ENCODE data around the gene SH3RF1.

SH3RF1 gene

DNA sequence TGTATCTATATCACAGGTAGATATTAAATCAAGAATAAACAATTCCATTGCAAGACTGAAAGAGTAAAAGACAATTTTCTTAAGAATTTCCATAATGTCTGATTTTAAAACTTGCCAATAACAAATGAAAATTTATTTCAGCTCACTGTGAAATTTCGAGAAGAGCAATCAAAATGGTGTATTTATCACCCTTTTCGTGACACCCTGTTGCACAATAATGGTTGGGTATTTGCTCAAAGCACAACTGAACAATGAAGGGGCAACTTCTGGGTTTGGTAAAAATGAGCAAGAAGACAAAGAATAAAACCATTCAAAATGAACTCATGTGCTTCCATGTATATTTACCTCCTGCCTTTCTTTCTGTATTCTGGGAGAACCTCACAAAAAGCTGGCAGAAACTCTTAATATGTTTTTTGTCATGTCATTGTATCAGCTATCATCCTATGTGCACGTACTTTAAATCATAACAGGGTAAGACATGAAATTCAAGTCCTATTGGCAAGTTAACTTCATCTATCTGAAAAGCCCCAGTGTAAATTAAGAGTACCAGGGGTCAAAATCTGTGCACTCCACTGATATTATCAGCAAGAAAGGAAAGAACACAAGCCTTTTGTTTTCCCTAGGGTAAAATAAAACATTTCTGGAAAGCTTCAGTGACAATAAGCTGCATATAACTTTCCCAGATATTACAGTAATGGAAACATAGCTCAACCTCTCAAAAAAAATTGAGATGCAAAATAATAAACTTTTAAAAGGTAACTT lies 133.8 kb downstream of the SH3RF1 start:
- DNase-seq (no peak), ATAC-seq (ENCODE audit: insufficient read depth, low read depth) (no peak)
- Histone ChIP-seq H3K4me3 (ENCODE audit: low read depth in 1 of 2, low read length in 2 of 2) (no peak overlapping the region), H3K27me3 (ENCODE audit: insufficient read depth, low read length, poor library complexity) (no peaks in the 10 kb centered on the region), H2AFZ (ENCODE audit: low read depth, low read length) (no peak overlapping the region), H3K79me2 (ENCODE audit: insufficient read depth, low read length) (no peaks in the 10 kb centered on the region), H3K27ac (ENCODE audit: low read length) (no peak overlapping the region), H3K4me1 (ENCODE audit: insufficient read depth, low read length) (no peaks in the 10 kb centered on the region), H3K36me3 (ENCODE audit: insufficient read depth, low read length) (peaks cover 4% of the 10 kb centered on the region), H3K9ac (ENCODE audit: low read depth, low read length) (no peak overlapping the region), H3K4me2 (ENCODE audit: insufficient read depth, low read length) (no peak overlapping the region), H3K9me3 (ENCODE audit: insufficient read depth, low read length, severe bottlenecking) (no peaks in the 10 kb centered on the region), H4K20me1 (ENCODE audit: insufficient read depth, low read length) (no peaks in the 10 kb centered on the region)
- TF ChIP-seq EZH2 (IDR thresholded peaks at IDR 0.05; ENCODE audit: borderline replicate concordance, low read depth, low read length, severe bottlenecking), result no peak
- TF ChIP-seq, protein P1, sequence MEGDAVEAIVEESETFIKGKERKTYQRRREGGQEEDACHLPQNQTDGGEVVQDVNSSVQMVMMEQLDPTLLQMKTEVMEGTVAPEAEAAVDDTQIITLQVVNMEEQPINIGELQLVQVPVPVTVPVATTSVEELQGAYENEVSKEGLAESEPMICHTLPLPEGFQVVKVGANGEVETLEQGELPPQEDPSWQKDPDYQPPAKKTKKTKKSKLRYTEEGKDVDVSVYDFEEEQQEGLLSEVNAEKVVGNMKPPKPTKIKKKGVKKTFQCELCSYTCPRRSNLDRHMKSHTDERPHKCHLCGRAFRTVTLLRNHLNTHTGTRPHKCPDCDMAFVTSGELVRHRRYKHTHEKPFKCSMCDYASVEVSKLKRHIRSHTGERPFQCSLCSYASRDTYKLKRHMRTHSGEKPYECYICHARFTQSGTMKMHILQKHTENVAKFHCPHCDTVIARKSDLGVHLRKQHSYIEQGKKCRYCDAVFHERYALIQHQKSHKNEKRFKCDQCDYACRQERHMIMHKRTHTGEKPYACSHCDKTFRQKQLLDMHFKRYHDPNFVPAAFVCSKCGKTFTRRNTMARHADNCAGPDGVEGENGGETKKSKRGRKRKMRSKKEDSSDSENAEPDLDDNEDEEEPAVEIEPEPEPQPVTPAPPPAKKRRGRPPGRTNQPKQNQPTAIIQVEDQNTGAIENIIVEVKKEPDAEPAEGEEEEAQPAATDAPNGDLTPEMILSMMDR (IDR thresholded peaks at IDR 0.05; ENCODE audit: borderline replicate concordance, extremely low read depth, low read length, poor library complexity, severe bottlenecking), result no peak

DNA sequence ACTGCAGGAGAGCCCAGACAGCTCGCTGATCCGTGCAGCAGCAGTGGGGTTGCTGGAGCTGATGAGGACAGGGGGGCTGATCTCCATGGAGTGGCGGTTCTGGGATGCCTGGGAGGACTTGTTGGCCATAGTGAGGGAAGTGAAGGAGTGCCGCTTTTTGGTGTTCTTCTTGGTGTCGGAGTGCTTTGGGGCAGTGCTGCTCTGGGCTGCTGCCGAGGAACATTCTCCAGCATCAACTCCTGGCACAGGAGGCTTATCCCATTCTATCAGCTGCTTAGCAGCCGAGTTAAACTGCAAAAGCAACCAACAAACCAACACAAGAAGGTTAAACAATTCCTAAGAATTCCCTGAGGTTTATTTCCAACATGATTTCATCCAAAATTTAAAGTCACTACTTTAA lies 134.4 kb downstream of the SH3RF1 start:
- Histone ChIP-seq H3K4me2 (ENCODE audit: insufficient read depth, low read length) (no peak overlapping the region), H3K4me1 (ENCODE audit: insufficient read depth, low read length) (no peaks in the 10 kb centered on the region), H4K20me1 (ENCODE audit: insufficient read depth, low read length) (no peaks in the 10 kb centered on the region), H3K27me3 (ENCODE audit: insufficient read depth, low read length, poor library complexity) (no peaks in the 10 kb centered on the region), H2AFZ (ENCODE audit: low read depth, low read length) (no peak overlapping the region), H3K27ac (ENCODE audit: low read length) (no peak overlapping the region), H3K9me3 (ENCODE audit: insufficient read depth, low read length, severe bottlenecking) (no peaks in the 10 kb centered on the region), H3K79me2 (ENCODE audit: insufficient read depth, low read length) (no peaks in the 10 kb centered on the region), H3K36me3 (ENCODE audit: insufficient read depth, low read length) (peaks cover 4% of the 10 kb centered on the region), H3K9ac (ENCODE audit: low read depth, low read length) (no peak overlapping the region), H3K4me3 (ENCODE audit: low read depth in 1 of 2, low read length in 2 of 2) (no peak overlapping the region)
- no peak for ATAC-seq (ENCODE audit: insufficient read depth, low read depth)
- TF ChIP-seq, protein P1 (IDR thresholded peaks at IDR 0.05; ENCODE audit: borderline replicate concordance, extremely low read depth, low read length, poor library complexity, severe bottlenecking), result no peak
- no peak for TF ChIP-seq EZH2 (IDR thresholded peaks at IDR 0.05; ENCODE audit: borderline replicate concordance, low read depth, low read length, severe bottlenecking)
- no peak for DNase-seq

DNA sequence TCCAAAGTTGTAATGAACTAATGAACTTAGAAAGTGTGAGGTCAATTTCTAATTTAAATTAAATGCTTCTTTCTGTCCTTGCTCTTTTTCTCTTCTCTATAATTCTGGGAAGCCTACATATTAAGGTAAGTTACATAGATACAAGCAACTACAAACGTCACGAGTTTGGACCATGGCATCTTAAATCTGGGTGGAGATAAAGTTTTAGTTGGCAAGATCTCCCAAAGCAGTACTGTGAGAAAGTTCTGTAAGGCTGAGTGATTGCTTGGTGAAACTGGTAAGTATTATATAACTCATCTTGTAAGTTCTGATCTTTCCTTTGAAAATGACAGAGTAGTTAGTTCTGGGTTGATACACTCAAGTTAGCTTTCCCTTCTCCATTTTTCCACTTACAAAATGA lies 135.0 kb downstream of the SH3RF1 start:
- Histone ChIP-seq H3K4me3 (ENCODE audit: low read depth in 1 of 2, low read length in 2 of 2) (no peak overlapping the region), H3K4me2 (ENCODE audit: insufficient read depth, low read length) (no peak overlapping the region), H3K9me3 (ENCODE audit: insufficient read depth, low read length, severe bottlenecking) (no peaks in the 10 kb centered on the region), H3K27ac (ENCODE audit: low read length) (no peak overlapping the region), H4K20me1 (ENCODE audit: insufficient read depth, low read length) (no peaks in the 10 kb centered on the region), H3K9ac (ENCODE audit: low read depth, low read length) (no peak overlapping the region), H3K4me1 (ENCODE audit: insufficient read depth, low read length) (no peaks in the 10 kb centered on the region), H2AFZ (ENCODE audit: low read depth, low read length) (no peak overlapping the region), H3K36me3 (ENCODE audit: insufficient read depth, low read length) (peaks cover 4% of the 10 kb centered on the region), H3K79me2 (ENCODE audit: insufficient read depth, low read length) (no peaks in the 10 kb centered on the region), H3K27me3 (ENCODE audit: insufficient read depth, low read length, poor library complexity) (no peaks in the 10 kb centered on the region)
- ATAC-seq (ENCODE audit: insufficient read depth, low read depth) (no peak), DNase-seq (no peak)
- TF ChIP-seq EZH2 (IDR thresholded peaks at IDR 0.05; ENCODE audit: borderline replicate concordance, low read depth, low read length, severe bottlenecking), result no peak
- TF ChIP-seq, protein P1 (IDR thresholded peaks at IDR 0.05; ENCODE audit: borderline replicate concordance, extremely low read depth, low read length, poor library complexity, severe bottlenecking), result no peak

Measured in DND-41 (cell line).